GM12875 (cell line): ENCODE measurements around the gene MAGI2.
"Not testable (repeated sequence)": the region's sequence is repeated elsewhere in the genome, so short reads cannot be mapped to it uniquely, and the experiment has no call there.

ENCODE experiments used
- H3K4me3 ChIP-seq: one replicate; pipeline ENCODE4 v1.5.1; 2011; ENCODE audit warnings: low read depth, low read length, control low read depth
- TF ChIP-seq, protein P1 (sequence below): IDR thresholded peaks from 2 replicates; pipeline ENCODE4 v1.5.1; 2011; ENCODE audit warnings: low read depth, mild to moderate bottlenecking, control low read depth, inconsistent platforms, low read length, moderate library complexity, borderline replicate concordance; ENCODE audit not compliant: insufficient read depth

MAGI2 gene

DNA sequence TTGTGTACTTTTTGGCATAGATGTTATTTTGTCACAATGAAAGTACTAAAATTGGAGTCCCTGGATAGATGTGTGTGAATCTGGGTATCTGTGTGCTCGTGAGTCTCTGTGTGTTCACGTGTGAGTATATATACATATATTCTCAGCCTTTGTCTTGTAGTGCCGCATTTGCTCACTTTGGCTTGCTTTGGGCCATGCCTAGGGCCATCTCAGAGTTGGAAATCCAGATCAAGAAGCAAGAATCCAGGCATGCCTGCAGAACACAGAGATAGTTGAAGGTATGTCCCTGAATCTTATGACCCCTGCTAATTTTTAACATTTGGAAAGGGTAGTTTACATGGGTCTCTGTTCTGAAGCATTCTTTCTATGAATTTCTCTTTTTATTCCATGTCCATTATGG is 1446.2 kb downstream of the MAGI2 start:
- TF ChIP-seq, protein P1, sequence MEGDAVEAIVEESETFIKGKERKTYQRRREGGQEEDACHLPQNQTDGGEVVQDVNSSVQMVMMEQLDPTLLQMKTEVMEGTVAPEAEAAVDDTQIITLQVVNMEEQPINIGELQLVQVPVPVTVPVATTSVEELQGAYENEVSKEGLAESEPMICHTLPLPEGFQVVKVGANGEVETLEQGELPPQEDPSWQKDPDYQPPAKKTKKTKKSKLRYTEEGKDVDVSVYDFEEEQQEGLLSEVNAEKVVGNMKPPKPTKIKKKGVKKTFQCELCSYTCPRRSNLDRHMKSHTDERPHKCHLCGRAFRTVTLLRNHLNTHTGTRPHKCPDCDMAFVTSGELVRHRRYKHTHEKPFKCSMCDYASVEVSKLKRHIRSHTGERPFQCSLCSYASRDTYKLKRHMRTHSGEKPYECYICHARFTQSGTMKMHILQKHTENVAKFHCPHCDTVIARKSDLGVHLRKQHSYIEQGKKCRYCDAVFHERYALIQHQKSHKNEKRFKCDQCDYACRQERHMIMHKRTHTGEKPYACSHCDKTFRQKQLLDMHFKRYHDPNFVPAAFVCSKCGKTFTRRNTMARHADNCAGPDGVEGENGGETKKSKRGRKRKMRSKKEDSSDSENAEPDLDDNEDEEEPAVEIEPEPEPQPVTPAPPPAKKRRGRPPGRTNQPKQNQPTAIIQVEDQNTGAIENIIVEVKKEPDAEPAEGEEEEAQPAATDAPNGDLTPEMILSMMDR, result no peak
- H3K4me3 ChIP-seq, result no peak overlapping the region

DNA sequence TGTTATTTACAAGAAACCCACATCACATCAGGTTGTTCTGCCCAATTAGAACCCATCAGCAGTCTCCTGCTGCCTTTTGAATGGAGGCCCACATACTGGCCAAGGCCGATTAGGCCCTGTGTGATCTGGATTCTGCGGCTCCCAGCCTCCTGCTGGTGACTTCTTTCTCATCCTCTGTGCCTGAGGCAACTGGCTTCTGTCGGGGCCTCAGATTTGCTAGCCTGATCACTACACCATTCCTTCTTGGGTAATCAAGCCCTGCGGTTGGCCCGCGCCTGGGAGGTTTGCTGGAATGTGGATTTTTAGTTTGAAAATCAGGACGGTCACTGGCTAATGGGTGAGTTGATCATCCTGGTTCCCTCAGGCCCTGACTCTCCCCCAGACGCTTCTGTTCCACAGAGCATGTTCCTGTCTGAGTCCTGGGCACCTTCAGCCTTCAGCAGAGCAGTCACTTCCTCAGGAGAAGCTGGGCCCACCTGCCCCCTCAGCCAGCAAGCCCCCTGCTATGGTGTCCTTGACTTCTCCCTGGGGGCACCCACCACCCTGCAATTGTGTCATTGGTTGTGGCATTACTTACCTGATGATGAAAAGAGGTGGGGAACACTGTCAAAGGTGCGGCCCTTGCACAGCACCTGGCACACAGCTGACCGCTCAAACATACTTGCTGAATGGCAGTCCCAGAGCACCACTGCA is 1447.3 kb downstream of the MAGI2 start:
- no peak overlapping the region for H3K4me3 ChIP-seq
- TF ChIP-seq, protein P1, result no peak

DNA sequence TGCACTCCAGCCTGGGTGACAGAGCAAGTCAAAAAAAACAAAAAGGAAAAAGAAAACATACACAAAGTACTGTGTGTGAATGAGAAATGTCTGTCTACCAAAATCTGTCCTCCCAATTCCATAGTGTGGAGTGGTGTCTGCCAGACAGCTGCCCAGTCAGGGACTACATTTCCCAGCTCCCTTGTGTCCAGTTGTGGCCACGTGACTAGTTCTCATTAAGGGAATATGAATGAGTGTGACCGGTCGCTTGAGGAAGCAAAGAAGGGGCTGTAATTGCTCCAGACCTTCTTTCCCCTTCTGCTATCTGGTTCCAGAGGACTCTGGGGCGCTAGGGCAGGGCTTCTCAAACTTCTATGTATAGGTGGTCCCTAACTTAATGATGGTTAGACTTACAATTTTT is 1450.8 kb downstream of the MAGI2 start:
- TF ChIP-seq, protein P1, result no peak
- H3K4me3 ChIP-seq, result no peak overlapping the region

DNA sequence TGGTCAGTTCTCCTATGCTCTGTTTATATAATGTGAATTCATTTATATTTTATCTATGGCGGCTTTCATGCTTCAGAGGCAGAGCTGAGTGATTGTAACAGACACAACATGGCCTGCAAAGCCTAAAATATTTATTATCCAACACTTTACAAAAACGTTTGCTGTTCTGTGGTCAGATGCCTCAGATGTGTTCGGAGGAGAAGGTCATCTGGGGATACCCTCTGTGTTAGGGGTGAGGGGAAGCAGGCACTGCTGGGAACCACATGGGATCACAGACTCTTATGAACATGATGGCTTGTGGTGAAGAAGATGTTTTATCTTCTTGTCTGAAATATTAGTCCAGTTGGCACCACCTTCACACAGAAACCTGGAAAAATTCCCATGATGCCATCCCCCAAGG is 1451.4 kb downstream of the MAGI2 start:
- H3K4me3 ChIP-seq, result no peak overlapping the region
- TF ChIP-seq, protein P1, result no peak

DNA sequence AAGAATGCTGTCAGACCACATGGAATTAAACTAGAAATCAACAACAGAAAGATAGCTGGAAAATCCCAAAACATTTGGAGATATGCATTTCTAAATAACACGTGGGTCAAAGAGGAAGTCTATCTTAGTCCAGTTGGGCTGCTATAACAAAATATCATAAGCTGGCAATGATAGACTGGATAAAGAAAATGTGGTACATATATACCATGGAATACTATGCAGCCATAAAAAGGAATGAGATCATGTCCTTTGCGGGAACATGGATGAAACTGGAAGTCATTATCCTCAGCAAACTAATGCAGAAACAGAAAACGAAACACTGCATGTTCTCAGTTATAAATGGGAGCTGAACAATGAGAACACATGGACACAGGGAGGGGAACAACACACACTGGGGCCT is 1454.3 kb downstream of the MAGI2 start:
- not testable (repeated sequence) for H3K4me3 ChIP-seq

DNA sequence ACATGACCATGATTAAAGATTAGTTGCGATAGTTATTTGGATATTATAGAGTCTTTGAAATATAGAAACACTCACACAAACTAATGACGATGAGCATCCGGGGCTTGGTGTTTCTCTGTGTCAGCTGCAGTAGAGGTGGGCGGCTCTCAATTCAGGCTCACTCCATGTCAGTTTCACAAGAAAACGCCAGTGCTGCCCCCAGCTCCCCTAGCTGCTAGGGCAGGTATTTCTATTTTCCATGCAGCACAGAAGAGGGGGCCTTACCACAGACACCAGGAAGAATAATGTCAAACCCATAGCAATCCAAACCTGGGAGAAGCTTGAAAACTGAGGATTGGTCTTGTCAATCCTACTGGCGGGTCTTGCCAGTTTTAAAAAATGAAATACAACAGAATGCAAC is 1457.8 kb downstream of the MAGI2 start:
- H3K4me3 ChIP-seq, result no peak overlapping the region
- TF ChIP-seq, protein P1, result no peak

DNA sequence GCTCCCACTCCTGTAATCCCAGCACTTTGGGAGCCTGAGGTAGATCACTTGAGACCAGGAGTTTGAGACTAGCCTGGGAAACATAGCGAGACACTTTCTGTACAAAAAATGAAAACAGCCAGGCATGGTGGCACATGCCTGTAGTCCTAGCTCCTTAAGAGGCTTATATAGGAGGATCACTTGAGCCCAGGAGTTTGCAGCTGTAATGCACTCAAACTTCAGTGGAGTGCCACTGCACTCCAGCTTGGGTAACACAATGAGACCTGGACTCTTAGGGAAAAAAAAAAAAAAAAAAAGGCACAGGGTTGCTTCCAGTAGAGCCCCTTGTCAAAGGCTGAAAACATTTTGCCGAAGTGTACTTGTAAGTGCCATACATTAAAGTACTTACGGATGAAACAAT is 1459.6 kb downstream of the MAGI2 start:
- H3K4me3 ChIP-seq, result no peak overlapping the region
- TF ChIP-seq, protein P1, result no peak
